Mesothelial cell of epicardium (in vitro differentiated cells): ENCODE results near the gene SLC22A14. TPM values are rescaled to one million over a fixed set of nuclear protein-coding genes. Genes with fewer than 3 reads are reported as not detected.

Experiments
- DNase-seq, 2 experiments: peaks; one replicate each; pipeline ENCODE4 v3.0.0; 2021; ENCODE audit warnings: low spot score in 2 of 2; ENCODE audit not compliant: unreplicated experiment in 2 of 2
- H3K27ac Mint-ChIP-seq: 2 replicates; pipeline ENCODE4 v1.8.0; 2021; ENCODE audit warnings: mixed read lengths
- H3K27me3 Mint-ChIP-seq: 2 replicates; pipeline ENCODE4 v1.8.0; 2021; ENCODE audit warnings: low read depth, mixed read lengths
- H3K36me3 Mint-ChIP-seq: 2 replicates; pipeline ENCODE4 v1.8.0; 2021; ENCODE audit warnings: mixed read lengths
- H3K4me1 Mint-ChIP-seq: 2 replicates; pipeline ENCODE4 v1.8.0; 2021; ENCODE audit warnings: mixed read lengths
- H3K4me3 Mint-ChIP-seq: 2 replicates; pipeline ENCODE4 v1.8.0; 2021; ENCODE audit warnings: mild to moderate bottlenecking, moderate library complexity, mixed read lengths
- H3K9me3 Mint-ChIP-seq: 2 replicates; pipeline ENCODE4 v1.8.0; 2021; ENCODE audit warnings: mixed read lengths
- CTCF ChIP-seq: fragments of 200-600 bp; sonication (generic); IDR thresholded peaks from one replicate; pipeline ENCODE4 v1.5.0; 2021; ENCODE audit warnings: antibody characterized with exemption; ENCODE audit not compliant: unreplicated experiment
- total RNA-seq: library from RNA; stranded (reverse); gene quantifications from 3 replicates; pipeline ENCODE4 v1.2.1, GENCODE V29; 2021

SLC22A14 gene
- total RNA-seq, 1 donor from 2014 or later: 0.22 TPM

GRCh38 chr3:38297947-38298711 is 16.0 kb downstream of the SLC22A14 start:
- Mint-ChIP-seq H3K27me3 (peaks cover 22% of the 10 kb centered on the region), H3K4me3 (no peak overlapping the region), H3K36me3 (no peaks in the 10 kb centered on the region), H3K4me1 (no peaks in the 10 kb centered on the region), H3K9me3 (peaks cover 3% of the 10 kb centered on the region), H3K27ac (no peak overlapping the region)
- no peak for DNase-seq
- peak; percentile 22 for TF ChIP-seq CTCF

- Mint-ChIP-seq H3K4me1 (no peaks in the 10 kb centered on the region), H3K27ac (no peak overlapping the region), H3K27me3 (peaks cover 20% of the 10 kb centered on the region), H3K4me3 (no peak overlapping the region), H3K36me3 (no peaks in the 10 kb centered on the region), H3K9me3 (peaks cover 11% of the 10 kb centered on the region)
- TF ChIP-seq CTCF: no peak
- no peak for DNase-seq
Measured at GRCh38 chr3:38306941-38307340, 24.8 kb downstream of the SLC22A14 start.

- Mint-ChIP-seq H3K4me1 (no peaks in the 10 kb centered on the region), H3K4me3 (no peak overlapping the region), H3K36me3 (no peaks in the 10 kb centered on the region), H3K27ac (no peak overlapping the region), H3K27me3 (peaks cover 20% of the 10 kb centered on the region), H3K9me3 (peaks cover 11% of the 10 kb centered on the region)
- no peak for DNase-seq
- no peak for TF ChIP-seq CTCF
Measured at GRCh38 chr3:38307599-38307998, 25.5 kb downstream of the SLC22A14 start.

GRCh38 chr3:38308456-38308855 is 26.4 kb downstream of the SLC22A14 start:
- H3K9me3 Mint-ChIP-seq: peaks cover 9% of the 10 kb centered on the region
- no peaks in the 10 kb centered on the region for H3K4me1 Mint-ChIP-seq
- H3K4me3 Mint-ChIP-seq: no peak overlapping the region
- no peak for DNase-seq
- peaks cover 20% of the 10 kb centered on the region for H3K27me3 Mint-ChIP-seq
- TF ChIP-seq CTCF: no peak
- no peaks in the 10 kb centered on the region for H3K36me3 Mint-ChIP-seq
- H3K27ac Mint-ChIP-seq: no peak overlapping the region

- Mint-ChIP-seq H3K27me3 (peaks cover 19% of the 10 kb centered on the region), H3K9me3 (no peaks in the 10 kb centered on the region), H3K4me1 (no peaks in the 10 kb centered on the region), H3K4me3 (no peak overlapping the region), H3K27ac (no peak overlapping the region), H3K36me3 (no peaks in the 10 kb centered on the region)
- no peak for TF ChIP-seq CTCF
- DNase-seq: no peak
Measured at GRCh38 chr3:38311476-38311875, 29.4 kb downstream of the SLC22A14 start.
